K562 (cell line): ENCODE measurements around the gene BCL3. TPM values are rescaled to one million over a fixed set of nuclear protein-coding genes. Genes with fewer than 3 reads are reported as not detected.

Experiments
- BCOR ChIP-seq: fragments of 450-650 bp; IDR thresholded peaks from 2 replicates; pipeline ENCODE4 v1.6.1; 2016
- BRD9 ChIP-seq: fragments of 450-650 bp; IDR thresholded peaks from 2 replicates; pipeline ENCODE4 v1.6.1; 2018; ENCODE audit warnings: low read depth; ENCODE audit not compliant: partially characterized antibody
- ELF1 ChIP-seq: fragments of 200-800 bp; sonication (Bioruptor generic); IDR thresholded peaks from 2 replicates; pipeline ENCODE4 v1.6.1; 2016; ENCODE audit warnings: missing genetic modification characterization, missing compliant biosample characterization
- ETV1 ChIP-seq: fragments of 450-650 bp; conservative IDR thresholded peaks from 2 replicates; pipeline ENCODE4 v1.6.1; 2016; ENCODE audit warnings: missing genetic modification characterization, control low read depth, low read depth, missing compliant biosample characterization
- KLF10 ChIP-seq: fragments of 250-450 bp; sonication (Bioruptor Pico); IDR thresholded peaks from 2 replicates; pipeline ENCODE4 v1.6.1; 2021; ENCODE audit warnings: matching md5 sums
- MBD2 ChIP-seq: sonication (generic); IDR thresholded peaks from 2 replicates; pipeline ENCODE4 v1.6.1; 2016; ENCODE audit warnings: low read depth, borderline replicate concordance
- MECOM ChIP-seq: fragments of 250-450 bp; sonication (Bioruptor Pico); IDR thresholded peaks from 2 replicates; pipeline ENCODE4 v1.8.0; 2022; ENCODE audit warnings: inconsistent platforms
- PRPF4 ChIP-seq: fragments of 200-400 bp; formaldehyde crosslinking; IDR thresholded peaks from one replicate; pipeline ENCODE4 v1.6.1; 2017; ENCODE audit warnings: low read length, low read depth, mild to moderate bottlenecking; ENCODE audit not compliant: insufficient read depth, poor library complexity, severe bottlenecking
- RBFOX2 ChIP-seq: fragments of 200-400 bp; formaldehyde crosslinking; IDR thresholded peaks from 2 replicates; pipeline ENCODE4 v1.6.1; 2017; ENCODE audit warnings: low read depth, mild to moderate bottlenecking, low read length, moderate library complexity
- RBM17 ChIP-seq: fragments of 200-400 bp; formaldehyde crosslinking; IDR thresholded peaks from 2 replicates; pipeline ENCODE4 v1.6.1; 2017; ENCODE audit warnings: low read depth, mild to moderate bottlenecking, low read length, borderline replicate concordance
- RCOR1 ChIP-seq, 2 experiments: IDR thresholded peaks; 2 replicates each; pipeline ENCODE4 v1.6.1; 2012; ENCODE audit warnings: low read depth in 2 of 2, low read length in 2 of 2, borderline replicate concordance in 1 of 2, improper control_type of control experiment in 1 of 2
- SRSF7 ChIP-seq: fragments of 200-400 bp; formaldehyde crosslinking; optimal IDR thresholded peaks from 2 replicates; pipeline ENCODE3; 2017; ENCODE audit warnings: mild to moderate bottlenecking, low read depth, low read length
- TARDBP ChIP-seq: fragments of 450-650 bp; IDR thresholded peaks from 2 replicates; pipeline ENCODE4 v1.6.1; 2016
- TFAM ChIP-seq: fragments of 250-450 bp; sonication (Bioruptor Pico); conservative IDR thresholded peaks from 2 replicates; pipeline ENCODE4 v1.5.0; 2021; ENCODE audit warnings: mild to moderate bottlenecking, moderate library complexity
- YBX1 ChIP-seq: fragments of 450-650 bp; IDR thresholded peaks from 2 replicates; pipeline ENCODE4 v1.7.1; 2016; ENCODE audit warnings: mild to moderate bottlenecking
- ZFX ChIP-seq: sonication (generic); formaldehyde crosslinking; IDR thresholded peaks from 2 replicates; pipeline ENCODE4 v1.8.0; 2022; ENCODE audit warnings: mild to moderate bottlenecking, missing genetic modification reagents, moderate library complexity
- ZNF76 ChIP-seq: fragments of 250-450 bp; sonication (Bioruptor Pico); IDR thresholded peaks from 2 replicates; pipeline ENCODE4 v1.4.0; 2020; ENCODE audit warnings: mild to moderate bottlenecking, moderate library complexity, borderline replicate concordance
- polyA plus RNA-seq, 8 experiments: library from polyadenylated mRNA; depleted of rRNA in 4 of 8; stranded (reverse) in 5 of 8; unstranded in 3 of 8; fragments of >200 nt; fragmentation: Nextera tagmentation in 2 of 8; fragmentation: Illumina TruSeq in 1 of 8; extraction: Ambion mirVana in 2 of 8; extraction: Trizol in 1 of 8; gene quantifications; 2 replicates each; pipeline versions ENCODE4 v1.2.1 to v1.2.3, GENCODE V29; 2011 to 2014; ENCODE audit warnings: inconsistent platforms in 1 of 8, missing spikeins in 1 of 8
- total RNA-seq, 7 experiments: library from RNA; depleted of rRNA in 6 of 7; stranded (reverse); fragments of >200 nt in 6 of 7; fragmentation: Illumina TruSeq in 2 of 7; extraction: Trizol in 2 of 7; gene quantifications; 2 replicates each; pipeline versions ENCODE4 v1.2.1 to v1.2.3, GENCODE V29; 2011 to 2021; ENCODE audit warnings: low replicate concordance in 1 of 7
- TF ChIP-seq, protein P1 (sequence below): sonication (generic); formaldehyde crosslinking; IDR thresholded peaks from 2 replicates; pipeline ENCODE4 v1.8.1; 2022; ENCODE audit warnings: missing genetic modification reagents
- TF ChIP-seq, protein P2 (sequence below): fragments of 250-450 bp; sonication (Bioruptor Pico); IDR thresholded peaks from 2 replicates; pipeline ENCODE4 v1.5.0; 2022; ENCODE audit warnings: mild to moderate bottlenecking
- TF ChIP-seq, protein P3 (sequence below), 2 experiments: fragments of 450-650 bp in 1 of 2; sonication (generic) in 1 of 2; formaldehyde crosslinking in 1 of 2; IDR thresholded peaks in 1 of 2; conservative IDR thresholded peaks in 1 of 2; 2 replicates each; pipeline versions ENCODE4 v1.6.1 to v1.8.1; 2016 to 2023; ENCODE audit warnings: mild to moderate bottlenecking in 2 of 2, moderate library complexity in 2 of 2, inconsistent platforms in 1 of 2, missing genetic modification reagents in 1 of 2
- TF ChIP-seq, protein P4 (sequence below): sonication (generic); formaldehyde crosslinking; IDR thresholded peaks from 2 replicates; pipeline ENCODE4 v1.8.1; 2023; ENCODE audit warnings: mild to moderate bottlenecking, missing genetic modification reagents, moderate library complexity
- TF ChIP-seq, protein P5 (sequence below): fragments of 450-650 bp; IDR thresholded peaks from 2 replicates; pipeline ENCODE4 v1.6.1; 2014; ENCODE audit warnings: low read depth, mild to moderate bottlenecking, moderate library complexity, borderline replicate concordance

BCL3 gene
- total and polyA plus RNA-seq, 9 of the 15 experiments (the other 6 are each of a cell fraction or from before 2014, with no cell fraction given), result 0.03 to 2.4 (median 0.50) TPM; not detected in 1

DNA sequence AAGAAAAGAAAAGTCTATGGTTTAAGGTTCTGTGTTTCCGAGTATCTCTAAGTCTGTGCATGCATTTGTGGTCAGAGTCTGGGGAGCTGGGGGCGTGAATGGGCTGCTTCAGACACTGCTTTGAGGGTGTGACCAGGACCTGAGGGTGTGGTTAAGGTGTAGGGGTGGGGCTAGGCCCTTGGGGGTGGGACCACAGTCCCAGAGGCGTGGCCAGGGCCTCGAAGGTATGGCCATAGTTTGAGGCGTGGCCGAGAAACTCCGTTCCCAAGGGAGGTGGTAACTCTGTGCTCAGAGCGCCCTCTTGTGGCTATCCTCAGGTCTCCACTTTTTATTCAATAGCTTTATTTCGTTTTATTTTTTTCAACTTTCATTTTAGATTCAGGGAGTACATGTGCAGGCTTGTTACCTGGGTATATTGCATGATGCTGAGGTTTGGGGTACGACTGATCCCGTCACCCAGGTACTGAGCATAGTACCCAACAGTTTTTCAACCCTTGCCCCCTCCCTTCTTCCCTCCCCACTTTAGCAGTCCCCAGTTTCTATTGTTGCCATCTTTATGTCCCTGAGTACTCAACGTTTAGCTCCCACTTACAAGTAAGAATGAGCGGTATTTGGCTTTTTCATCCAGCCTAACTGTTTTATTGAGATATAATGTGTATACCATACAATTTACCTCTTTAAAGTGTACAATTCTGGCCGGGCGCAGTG lies 22.2 kb downstream of the BCL3 start (continued):
- no peak for TF ChIP-seq KLF10
- TF ChIP-seq TARDBP, result no peak
- TF ChIP-seq BCOR, result no peak
- TF ChIP-seq, protein P1, sequence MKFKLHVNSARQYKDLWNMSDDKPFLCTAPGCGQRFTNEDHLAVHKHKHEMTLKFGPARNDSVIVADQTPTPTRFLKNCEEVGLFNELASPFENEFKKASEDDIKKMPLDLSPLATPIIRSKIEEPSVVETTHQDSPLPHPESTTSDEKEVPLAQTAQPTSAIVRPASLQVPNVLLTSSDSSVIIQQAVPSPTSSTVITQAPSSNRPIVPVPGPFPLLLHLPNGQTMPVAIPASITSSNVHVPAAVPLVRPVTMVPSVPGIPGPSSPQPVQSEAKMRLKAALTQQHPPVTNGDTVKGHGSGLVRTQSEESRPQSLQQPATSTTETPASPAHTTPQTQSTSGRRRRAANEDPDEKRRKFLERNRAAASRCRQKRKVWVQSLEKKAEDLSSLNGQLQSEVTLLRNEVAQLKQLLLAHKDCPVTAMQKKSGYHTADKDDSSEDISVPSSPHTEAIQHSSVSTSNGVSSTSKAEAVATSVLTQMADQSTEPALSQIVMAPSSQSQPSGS, result no peak
- no peak for TF ChIP-seq RBM17
- TF ChIP-seq, protein P2, sequence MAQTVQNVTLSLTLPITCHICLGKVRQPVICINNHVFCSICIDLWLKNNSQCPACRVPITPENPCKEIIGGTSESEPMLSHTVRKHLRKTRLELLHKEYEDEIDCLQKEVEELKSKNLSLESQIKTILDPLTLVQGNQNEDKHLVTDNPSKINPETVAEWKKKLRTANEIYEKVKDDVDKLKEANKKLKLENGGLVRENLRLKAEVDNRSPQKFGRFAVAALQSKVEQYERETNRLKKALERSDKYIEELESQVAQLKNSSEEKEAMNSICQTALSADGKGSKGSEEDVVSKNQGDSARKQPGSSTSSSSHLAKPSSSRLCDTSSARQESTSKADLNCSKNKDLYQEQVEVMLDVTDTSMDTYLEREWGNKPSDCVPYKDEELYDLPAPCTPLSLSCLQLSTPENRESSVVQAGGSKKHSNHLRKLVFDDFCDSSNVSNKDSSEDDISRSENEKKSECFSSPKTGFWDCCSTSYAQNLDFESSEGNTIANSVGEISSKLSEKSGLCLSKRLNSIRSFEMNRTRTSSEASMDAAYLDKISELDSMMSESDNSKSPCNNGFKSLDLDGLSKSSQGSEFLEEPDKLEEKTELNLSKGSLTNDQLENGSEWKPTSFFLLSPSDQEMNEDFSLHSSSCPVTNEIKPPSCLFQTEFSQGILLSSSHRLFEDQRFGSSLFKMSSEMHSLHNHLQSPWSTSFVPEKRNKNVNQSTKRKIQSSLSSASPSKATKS (CRISPR knock-in tag), result no peak
- no peak for TF ChIP-seq RBFOX2
- no peak for TF ChIP-seq ZNF76 (CRISPR knock-in tag)
- TF ChIP-seq ETV1 (tag), result no peak
- TF ChIP-seq SRSF7, result no peak
- TF ChIP-seq BRD9, result no peak
- no peak for TF ChIP-seq TFAM (CRISPR knock-in tag)
- no peak for TF ChIP-seq ZFX (CRISPR knock-in tag)
- TF ChIP-seq, protein P3, sequence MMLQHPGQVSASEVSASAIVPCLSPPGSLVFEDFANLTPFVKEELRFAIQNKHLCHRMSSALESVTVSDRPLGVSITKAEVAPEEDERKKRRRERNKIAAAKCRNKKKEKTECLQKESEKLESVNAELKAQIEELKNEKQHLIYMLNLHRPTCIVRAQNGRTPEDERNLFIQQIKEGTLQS (IDR thresholded peaks at IDR 0.05), result no peak
- TF ChIP-seq, protein P3 (CRISPR knock-in tag; conservative IDR thresholded peaks at IDR 0.05), result no peak
- TF ChIP-seq, protein P4, sequence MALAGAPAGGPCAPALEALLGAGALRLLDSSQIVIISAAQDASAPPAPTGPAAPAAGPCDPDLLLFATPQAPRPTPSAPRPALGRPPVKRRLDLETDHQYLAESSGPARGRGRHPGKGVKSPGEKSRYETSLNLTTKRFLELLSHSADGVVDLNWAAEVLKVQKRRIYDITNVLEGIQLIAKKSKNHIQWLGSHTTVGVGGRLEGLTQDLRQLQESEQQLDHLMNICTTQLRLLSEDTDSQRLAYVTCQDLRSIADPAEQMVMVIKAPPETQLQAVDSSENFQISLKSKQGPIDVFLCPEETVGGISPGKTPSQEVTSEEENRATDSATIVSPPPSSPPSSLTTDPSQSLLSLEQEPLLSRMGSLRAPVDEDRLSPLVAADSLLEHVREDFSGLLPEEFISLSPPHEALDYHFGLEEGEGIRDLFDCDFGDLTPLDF (CRISPR knock-in tag), result no peak
- no peak for TF ChIP-seq PRPF4
- TF ChIP-seq RCOR1 (IDR thresholded peaks at IDR 0.05; ENCODE audit: borderline replicate concordance in 1 of 2, low read depth in 2 of 2, low read length in 2 of 2), result no peak
- no peak for TF ChIP-seq MECOM (CRISPR knock-in tag)
- TF ChIP-seq MBD2, result no peak
- TF ChIP-seq YBX1, result no peak
- TF ChIP-seq ELF1 (tag), result no peak
- TF ChIP-seq, protein P5, sequence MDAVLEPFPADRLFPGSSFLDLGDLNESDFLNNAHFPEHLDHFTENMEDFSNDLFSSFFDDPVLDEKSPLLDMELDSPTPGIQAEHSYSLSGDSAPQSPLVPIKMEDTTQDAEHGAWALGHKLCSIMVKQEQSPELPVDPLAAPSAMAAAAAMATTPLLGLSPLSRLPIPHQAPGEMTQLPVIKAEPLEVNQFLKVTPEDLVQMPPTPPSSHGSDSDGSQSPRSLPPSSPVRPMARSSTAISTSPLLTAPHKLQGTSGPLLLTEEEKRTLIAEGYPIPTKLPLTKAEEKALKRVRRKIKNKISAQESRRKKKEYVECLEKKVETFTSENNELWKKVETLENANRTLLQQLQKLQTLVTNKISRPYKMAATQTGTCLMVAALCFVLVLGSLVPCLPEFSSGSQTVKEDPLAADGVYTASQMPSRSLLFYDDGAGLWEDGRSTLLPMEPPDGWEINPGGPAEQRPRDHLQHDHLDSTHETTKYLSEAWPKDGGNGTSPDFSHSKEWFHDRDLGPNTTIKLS, result no peak
